ENCODE measurements around the gene XPO6. TPM values are rescaled to one million over a fixed set of nuclear protein-coding genes. Genes with fewer than 3 reads are reported as not detected.

XPO6 gene
- total RNA-seq, 1 experiment from 2014 or later, result 124 TPM

DNA sequence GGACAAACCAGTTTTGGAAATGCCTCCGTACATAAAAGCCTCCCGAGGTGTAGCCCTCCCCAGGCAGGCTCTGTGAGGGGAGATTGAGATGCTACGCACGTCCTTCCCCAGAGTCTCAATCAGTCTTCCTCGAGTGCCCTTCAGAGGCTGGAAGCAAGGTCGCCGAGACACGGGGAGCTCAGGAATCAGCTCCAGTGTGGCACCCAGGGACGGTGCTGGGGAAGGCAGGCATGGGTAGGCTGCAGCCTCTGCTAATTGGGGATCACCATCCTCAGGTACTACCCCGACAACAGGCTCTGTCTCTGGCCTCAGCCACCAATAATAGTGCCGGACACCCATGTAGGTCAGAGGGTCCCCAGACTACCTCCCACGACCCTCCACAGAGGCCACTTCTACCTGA is 120.1 kb downstream of the XPO6 start:
- Histone ChIP-seq H3K79me2 (ENCODE audit: insufficient read depth, low read length) (no peaks in the 10 kb centered on the region), H3K9ac (ENCODE audit: extremely low read depth, insufficient read length, low read length) (no peak overlapping the region), H2BK5ac (ENCODE audit: insufficient read length, low read length) (no peak overlapping the region), H3K56ac (ENCODE audit: insufficient read length, low read depth, low read length) (no peak overlapping the region), H4K5ac (ENCODE audit: insufficient read length, low read depth, low read length) (no peak overlapping the region), H3K23ac (ENCODE audit: insufficient read length, low read depth, low read length) (no peak overlapping the region), H2BK12ac (ENCODE audit: insufficient read length, low read depth, low read length) (no peak overlapping the region), H2AK5ac (ENCODE audit: insufficient read length, low read length) (no peak overlapping the region), H3K27ac (ENCODE audit: insufficient read length, low read depth, low read length) (no peak overlapping the region), H3K4ac (ENCODE audit: low read depth, low read length) (no peak overlapping the region), H3K4me2 (ENCODE audit: insufficient read depth, insufficient read length, low read length) (no peak overlapping the region), H3K14ac (ENCODE audit: insufficient read depth, low read length) (no peak overlapping the region), H2BK20ac (ENCODE audit: low read depth, low read length, poor library complexity, severe bottlenecking) (no peak overlapping the region), H4K8ac (replicated peaks; ENCODE audit: insufficient read length, low read depth, low read length) (no peak overlapping the region), H3T11ph (ENCODE audit: low read length) (no peak overlapping the region), H3K27me3 (ENCODE audit: insufficient read depth, low read length) (no peaks in the 10 kb centered on the region), H3K23me2 (ENCODE audit: insufficient read length, low read depth, low read length, poor library complexity, severe bottlenecking) (peaks cover 4% of the 10 kb centered on the region), H3K79me1 (ENCODE audit: insufficient read depth, low read depth, low read length, poor library complexity, severe bottlenecking) (no peaks in the 10 kb centered on the region), H3K9me3 (ENCODE audit: control insufficient read depth, low read depth, low read length) (no peaks in the 10 kb centered on the region), H3K4me1 (ENCODE audit: insufficient read depth, low read length) (0 out of 2 replicates have a peak, but pooled peaks cover 9% of the 10 kb centered on the region), H4K20me1 (ENCODE audit: control insufficient read depth, insufficient read depth, insufficient read length) (peaks cover 2% of the 10 kb centered on the region), H4K91ac (ENCODE audit: insufficient read length, low read depth, low read length) (no peak overlapping the region), H2AFZ (ENCODE audit: low read length) (no peak overlapping the region), H2BK15ac (ENCODE audit: low read depth, low read length) (no peak overlapping the region), H3K18ac (ENCODE audit: insufficient read length, low read depth, low read length) (no peak overlapping the region), H2BK120ac (ENCODE audit: low read depth, low read length, poor library complexity, severe bottlenecking) (no peak overlapping the region)
- Mint-ChIP-seq H3K36me3 (ENCODE audit: insufficient read depth in 1 of 3, low read depth in 3 of 3) (peaks cover 0 to 7% (median 2%) of the 10 kb centered on the region in 3 experiments; a peak in 3 of 7 replicates), H3K9me3 (no peaks in the 10 kb centered on the region; a peak in 1 of 5 replicates), H3K4me3 (no peak overlapping the region), H3K27me3 (ENCODE audit: low read depth) (no peaks in the 10 kb centered on the region; the same call in 1 of the 2 replicates), H3K27ac (peak overlapping the region in 1 of 3 experiments; percentile 20; a peak in 1 of 7 replicates), H3K4me1 (peaks cover 29% of the 10 kb centered on the region in 2 experiments)
- no CpG with 5 or more reads among the region's 12 CpGs for WGBS (ENCODE audit: extremely low coverage, insufficient read length, low lambda C conversion rate)
- DNase-seq, result no peak
- TF ChIP-seq, protein P1, sequence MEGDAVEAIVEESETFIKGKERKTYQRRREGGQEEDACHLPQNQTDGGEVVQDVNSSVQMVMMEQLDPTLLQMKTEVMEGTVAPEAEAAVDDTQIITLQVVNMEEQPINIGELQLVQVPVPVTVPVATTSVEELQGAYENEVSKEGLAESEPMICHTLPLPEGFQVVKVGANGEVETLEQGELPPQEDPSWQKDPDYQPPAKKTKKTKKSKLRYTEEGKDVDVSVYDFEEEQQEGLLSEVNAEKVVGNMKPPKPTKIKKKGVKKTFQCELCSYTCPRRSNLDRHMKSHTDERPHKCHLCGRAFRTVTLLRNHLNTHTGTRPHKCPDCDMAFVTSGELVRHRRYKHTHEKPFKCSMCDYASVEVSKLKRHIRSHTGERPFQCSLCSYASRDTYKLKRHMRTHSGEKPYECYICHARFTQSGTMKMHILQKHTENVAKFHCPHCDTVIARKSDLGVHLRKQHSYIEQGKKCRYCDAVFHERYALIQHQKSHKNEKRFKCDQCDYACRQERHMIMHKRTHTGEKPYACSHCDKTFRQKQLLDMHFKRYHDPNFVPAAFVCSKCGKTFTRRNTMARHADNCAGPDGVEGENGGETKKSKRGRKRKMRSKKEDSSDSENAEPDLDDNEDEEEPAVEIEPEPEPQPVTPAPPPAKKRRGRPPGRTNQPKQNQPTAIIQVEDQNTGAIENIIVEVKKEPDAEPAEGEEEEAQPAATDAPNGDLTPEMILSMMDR (conservative IDR thresholded peaks at IDR 0.05), result no peak

All from H9 (cell line).